ENCODE measurements around the gene IGFL1. TPM values are rescaled to one million over a fixed set of nuclear protein-coding genes. Genes with fewer than 3 reads are reported as not detected.

Gene IGFL1
- total RNA-seq, 4 donors from 2014 or later, result not detected

DNA sequence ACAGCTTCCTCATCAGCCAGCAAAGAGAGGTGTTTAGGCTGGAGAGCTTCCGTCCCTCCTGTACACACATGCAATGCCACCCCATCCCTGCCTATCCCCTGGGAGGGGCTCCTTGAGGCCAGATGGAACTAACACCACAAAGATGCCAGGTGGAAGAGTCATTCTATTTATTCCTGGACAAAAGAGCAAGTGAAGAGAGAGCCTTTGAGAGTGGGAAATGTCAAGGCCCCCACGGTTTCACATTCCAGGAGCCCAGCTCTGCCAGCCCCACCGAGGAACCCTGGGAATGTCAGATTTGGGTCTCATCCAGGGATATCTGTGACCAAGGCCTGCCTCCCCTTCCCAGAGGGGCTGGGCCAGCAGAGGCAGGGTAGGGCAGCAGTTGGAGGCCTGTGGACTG is 30.8 kb upstream of the IGFL1 start:
- Histone ChIP-seq H3K27ac (no peak overlapping the region), H3K4me3 (no peak overlapping the region), H3K36me3 (no peaks in the 10 kb centered on the region), H3K9me3 (no peaks in the 10 kb centered on the region), H3K4me1 (no peaks in the 10 kb centered on the region), H3K27me3 (peaks cover 18% of the 10 kb centered on the region)
- intact Hi-C loops (cut with DNase I; ENCODE audit: low total_unique reads) (no loop called here), in situ Hi-C loops (cut with MboI; ENCODE audit: low pct_ligation_motif_present in 1 of 4, low pct_unique_long_range_greater_than_20kb in 1 of 4, low sequenced_read_pairs in 3 of 4) (loop anchor here in 3 of 4 donors (10.0 kb wide), 2 partner anchors 114 to 174 kb away; partner anchors contain the start of gene PGLYRP1 (in 1 of the 3))
- DNase-seq, result no peak
- WGBS, 2 donors (ENCODE audit: low coverage in 1 of 2), result 80% methylated on average over 3 of the region's 3 CpGs; no CpG with 5 or more reads in 1 of the 2 donors
- TF ChIP-seq, protein P1, sequence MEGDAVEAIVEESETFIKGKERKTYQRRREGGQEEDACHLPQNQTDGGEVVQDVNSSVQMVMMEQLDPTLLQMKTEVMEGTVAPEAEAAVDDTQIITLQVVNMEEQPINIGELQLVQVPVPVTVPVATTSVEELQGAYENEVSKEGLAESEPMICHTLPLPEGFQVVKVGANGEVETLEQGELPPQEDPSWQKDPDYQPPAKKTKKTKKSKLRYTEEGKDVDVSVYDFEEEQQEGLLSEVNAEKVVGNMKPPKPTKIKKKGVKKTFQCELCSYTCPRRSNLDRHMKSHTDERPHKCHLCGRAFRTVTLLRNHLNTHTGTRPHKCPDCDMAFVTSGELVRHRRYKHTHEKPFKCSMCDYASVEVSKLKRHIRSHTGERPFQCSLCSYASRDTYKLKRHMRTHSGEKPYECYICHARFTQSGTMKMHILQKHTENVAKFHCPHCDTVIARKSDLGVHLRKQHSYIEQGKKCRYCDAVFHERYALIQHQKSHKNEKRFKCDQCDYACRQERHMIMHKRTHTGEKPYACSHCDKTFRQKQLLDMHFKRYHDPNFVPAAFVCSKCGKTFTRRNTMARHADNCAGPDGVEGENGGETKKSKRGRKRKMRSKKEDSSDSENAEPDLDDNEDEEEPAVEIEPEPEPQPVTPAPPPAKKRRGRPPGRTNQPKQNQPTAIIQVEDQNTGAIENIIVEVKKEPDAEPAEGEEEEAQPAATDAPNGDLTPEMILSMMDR (IDR thresholded peaks at IDR 0.05), result no peak
- TF ChIP-seq POLR2A (IDR thresholded peaks at IDR 0.05), result no peak
- no peak for TF ChIP-seq POLR2AphosphoS5 (IDR thresholded peaks at IDR 0.05)
- no peak for TF ChIP-seq EP300 (IDR thresholded peaks at IDR 0.05; ENCODE audit: low read depth)

DNA sequence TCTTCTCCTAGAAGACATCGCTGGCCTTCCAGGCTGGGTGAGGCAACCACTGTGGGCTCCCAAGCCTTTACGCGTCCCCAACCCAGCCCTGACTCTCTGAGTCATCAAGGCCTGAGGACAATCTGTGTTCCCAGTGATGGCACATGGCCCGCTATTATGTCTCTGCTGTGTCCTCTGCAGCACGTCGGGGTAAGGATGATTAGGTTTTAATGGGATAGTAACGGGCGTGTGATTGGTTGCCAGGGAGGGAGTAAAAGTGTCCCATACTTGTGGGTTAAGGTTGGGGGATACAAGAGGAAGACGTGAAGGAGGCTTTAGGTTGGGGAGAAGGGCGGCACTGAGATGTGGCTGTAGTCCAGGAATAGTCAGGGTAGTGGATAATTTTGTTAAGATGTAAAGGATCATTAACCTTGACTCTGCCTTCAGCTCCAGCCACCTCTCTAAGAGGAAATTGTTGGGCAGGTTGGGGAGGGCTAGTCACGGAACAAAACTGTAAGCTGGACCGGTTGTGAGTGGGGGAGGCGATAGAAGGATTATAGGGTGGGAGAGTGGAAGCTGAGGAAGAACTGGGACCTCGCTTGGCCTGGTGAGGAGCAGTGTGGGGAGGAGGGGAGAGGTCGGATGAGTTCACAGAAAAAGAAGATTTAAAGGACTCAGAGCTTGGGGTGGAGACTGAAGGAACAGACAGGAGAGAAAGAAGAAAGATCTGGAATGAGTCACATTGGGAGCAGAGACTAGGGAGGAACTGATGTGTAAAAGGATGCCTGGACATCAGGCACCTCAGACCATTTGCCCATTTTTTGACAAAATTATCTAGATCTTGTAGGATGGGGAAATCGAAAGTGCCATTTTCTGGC is 27.9 kb upstream of the IGFL1 start:
- no peak for TF ChIP-seq POLR2AphosphoS5 (IDR thresholded peaks at IDR 0.05)
- no peak for TF ChIP-seq EP300 (IDR thresholded peaks at IDR 0.05; ENCODE audit: low read depth)
- TF ChIP-seq POLR2A (IDR thresholded peaks at IDR 0.05), result no peak
- TF ChIP-seq, protein P1 (IDR thresholded peaks at IDR 0.05), result no peak
- Histone ChIP-seq H3K9me3 (no peaks in the 10 kb centered on the region), H3K27ac (no peak overlapping the region), H3K4me3 (no peak overlapping the region), H3K27me3 (peaks cover 10% of the 10 kb centered on the region), H3K36me3 (no peaks in the 10 kb centered on the region), H3K4me1 (no peaks in the 10 kb centered on the region)
- no peak for DNase-seq
- intact Hi-C loops (cut with DNase I; ENCODE audit: low total_unique reads) (no loop called here), in situ Hi-C loops (cut with MboI; ENCODE audit: low pct_ligation_motif_present in 1 of 4, low pct_unique_long_range_greater_than_20kb in 1 of 4, low sequenced_read_pairs in 3 of 4) (no loop called here)
- WGBS, 2 donors (ENCODE audit: low coverage in 1 of 2), result 60 to 72% methylated on average over 9 to 16 of the region's 16 CpGs

DNA sequence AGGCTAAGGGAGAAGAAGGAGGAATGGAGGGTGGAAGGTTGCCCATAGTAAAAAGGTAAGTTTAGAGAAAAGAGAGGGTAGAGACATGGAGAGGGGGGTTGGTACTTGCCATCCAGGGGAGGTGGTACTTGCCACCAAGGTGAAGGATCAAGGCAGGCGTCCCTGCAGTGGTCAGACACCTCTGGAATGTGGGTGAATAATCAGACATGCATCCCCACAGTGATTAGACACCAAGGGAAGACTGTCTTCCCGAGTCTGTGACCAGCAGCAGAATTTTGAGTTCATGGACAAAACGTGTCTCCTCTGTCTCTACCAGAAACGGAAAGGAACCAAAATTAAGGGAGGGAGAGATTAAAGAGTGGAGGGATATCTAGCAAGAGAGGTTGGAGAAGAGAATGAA is 27.1 kb upstream of the IGFL1 start:
- Histone ChIP-seq H3K27me3 (peaks cover 3% of the 10 kb centered on the region), H3K9me3 (no peaks in the 10 kb centered on the region), H3K4me3 (no peak overlapping the region), H3K36me3 (no peaks in the 10 kb centered on the region), H3K4me1 (no peaks in the 10 kb centered on the region), H3K27ac (no peak overlapping the region)
- no peak for DNase-seq
- WGBS, 2 donors (ENCODE audit: low coverage in 1 of 2), result 61 to 80% methylated on average over 3 to 4 of the region's 4 CpGs
- TF ChIP-seq EP300 (IDR thresholded peaks at IDR 0.05; ENCODE audit: low read depth), result no peak
- TF ChIP-seq, protein P1 (IDR thresholded peaks at IDR 0.05), result no peak
- in situ Hi-C loops (cut with MboI; ENCODE audit: low pct_ligation_motif_present in 1 of 4, low pct_unique_long_range_greater_than_20kb in 1 of 4, low sequenced_read_pairs in 3 of 4), result no loop called here
- intact Hi-C loops (cut with DNase I; ENCODE audit: low total_unique reads), result no loop called here

DNA sequence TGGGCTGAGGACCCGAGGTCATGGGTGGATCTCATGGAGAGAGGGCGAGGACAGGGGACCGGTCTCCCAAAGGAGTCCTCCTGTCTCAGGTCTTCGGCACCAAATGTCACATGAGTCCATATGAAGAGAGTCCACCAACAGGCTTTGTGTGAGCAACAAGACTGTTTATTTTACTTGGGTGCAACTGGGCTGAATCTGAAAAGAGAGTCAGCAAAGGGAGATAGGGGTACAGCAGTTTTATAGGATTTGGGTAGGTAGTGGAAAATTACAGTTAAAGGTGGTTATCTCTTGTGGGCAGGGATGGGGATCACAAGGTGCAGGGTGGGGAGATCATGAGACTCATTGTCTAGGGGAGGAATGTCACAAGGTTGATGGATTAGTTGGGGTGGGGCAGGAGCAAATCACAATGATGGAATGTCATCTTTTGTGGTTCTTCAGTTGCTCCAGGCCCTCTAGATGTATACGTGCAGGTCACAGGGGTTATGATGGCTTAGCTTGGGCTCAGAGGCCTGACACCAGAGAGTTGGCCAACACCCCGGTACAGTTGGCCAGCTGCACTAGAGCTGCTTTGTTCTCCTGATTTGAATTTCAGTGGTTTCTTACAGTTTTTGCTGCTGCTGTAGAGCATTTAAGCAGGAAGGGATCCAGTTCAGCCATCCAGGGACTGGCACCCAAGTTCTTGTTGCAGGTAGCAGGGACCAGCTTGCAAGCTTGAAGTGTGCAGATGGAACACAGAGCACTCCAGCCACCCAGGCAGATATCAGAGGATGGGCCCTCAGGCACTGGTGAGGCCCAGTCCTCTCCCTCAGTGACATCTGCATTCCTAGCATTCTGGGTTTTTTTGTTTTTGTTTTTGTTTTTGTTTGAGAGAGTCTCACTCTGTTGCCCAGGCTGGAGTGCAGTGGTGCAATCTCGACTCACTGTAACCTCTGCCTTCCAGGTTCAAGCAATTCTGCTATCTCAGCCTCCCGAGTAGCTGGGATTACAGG is 26.4 kb upstream of the IGFL1 start:
- DNase-seq, result no peak
- 81% methylated on average over 8 of the region's 8 CpGs; no CpG with 5 or more reads in 1 of the 2 donors for WGBS, 2 donors (ENCODE audit: low coverage in 1 of 2)
- Histone ChIP-seq H3K9me3 (no peaks in the 10 kb centered on the region), H3K4me3 (no peak overlapping the region), H3K4me1 (no peaks in the 10 kb centered on the region), H3K27me3 (no peaks in the 10 kb centered on the region), H3K27ac (no peak overlapping the region), H3K36me3 (no peaks in the 10 kb centered on the region)
- TF ChIP-seq POLR2A (IDR thresholded peaks at IDR 0.05) (no peak), EP300 (IDR thresholded peaks at IDR 0.05; ENCODE audit: low read depth) (no peak), POLR2AphosphoS5 (IDR thresholded peaks at IDR 0.05) (no peak)
- TF ChIP-seq, protein P1 (IDR thresholded peaks at IDR 0.05), result no peak
- in situ Hi-C loops (cut with MboI; ENCODE audit: low pct_ligation_motif_present in 1 of 4, low pct_unique_long_range_greater_than_20kb in 1 of 4, low sequenced_read_pairs in 3 of 4) (no loop called here), intact Hi-C loops (cut with DNase I; ENCODE audit: low total_unique reads) (no loop called here)

Measured in transverse colon (tissue), 4 donors.